Osteocyte (in vitro differentiated cells): ENCODE data around the gene CHEK2. TPM values are rescaled to one million over a fixed set of nuclear protein-coding genes. Genes with fewer than 3 reads are reported as not detected.
A peak's percentile ranks its signal among the peaks of the same experiment; 100 is the strongest.

Experiments used
- DNase-seq: peaks from one replicate; pipeline ENCODE4 v3.0.0; 2021; ENCODE audit warnings: mixed read lengths; ENCODE audit not compliant: unreplicated experiment; ENCODE audit errors: extremely low spot score
- H3K27ac Mint-ChIP-seq: one replicate; pipeline ENCODE4 v1.8.0; 2021; ENCODE audit warnings: mild to moderate bottlenecking, mixed read lengths; ENCODE audit not compliant: unreplicated experiment
- H3K27me3 Mint-ChIP-seq: one replicate; pipeline ENCODE4 v1.8.0; 2021; ENCODE audit warnings: mixed read lengths; ENCODE audit not compliant: unreplicated experiment
- H3K36me3 Mint-ChIP-seq: one replicate; pipeline ENCODE4 v1.8.0; 2021; ENCODE audit warnings: mixed read lengths; ENCODE audit not compliant: unreplicated experiment
- H3K4me1 Mint-ChIP-seq: one replicate; pipeline ENCODE4 v1.8.0; 2021; ENCODE audit warnings: mixed read lengths; ENCODE audit not compliant: unreplicated experiment
- H3K4me3 Mint-ChIP-seq: one replicate; pipeline ENCODE4 v1.8.0; 2021; ENCODE audit warnings: mild to moderate bottlenecking, moderate library complexity, mixed read lengths; ENCODE audit not compliant: unreplicated experiment
- H3K9me3 Mint-ChIP-seq: one replicate; pipeline ENCODE4 v1.8.0; 2021; ENCODE audit warnings: mixed read lengths; ENCODE audit not compliant: unreplicated experiment
- CTCF ChIP-seq: fragments of 200-600 bp; sonication (generic); IDR thresholded peaks from 2 replicates; pipeline ENCODE4 v1.5.0; 2021; ENCODE audit warnings: antibody characterized with exemption, mild to moderate bottlenecking, moderate library complexity
- long read RNA-seq: library from polyadenylated mRNA; unstranded; transcript quantifications from one replicate; pipeline ENCODE4 v2.0.0, GENCODE V29; 2021
- total RNA-seq: library from RNA; stranded (reverse); gene quantifications from 2 replicates; pipeline ENCODE4 v1.2.1, GENCODE V29; 2021

Gene CHEK2
- total RNA-seq: 9.9 and 11.2 TPM in 2 replicates
- long read RNA-seq, transcript CHEK2-208 (15 exons, 1,844 nt): major isoform, 22 of 39 reads
- long read RNA-seq, partial matches to known transcripts: 5 of 39 reads
- long read RNA-seq, other reads (novel, unspliced or antisense): 9 of 39 reads

GRCh38 chr22:28741785-28742561, at the start of gene CHEK2, which contains the start of gene HSCB:
Gene CHEK2 (minus strand): TSS chr22:28741820. CDS start chr22:28734721, 7,099 bp downstream.
Gene HSCB (plus strand): TSS chr22:28742039. CDS start chr22:28742096, 57 bp downstream.
- H3K27ac Mint-ChIP-seq: peak within 1 kb of the TSS; percentile 95
- peak within 1 kb of the TSS; percentile 90 for H3K4me3 Mint-ChIP-seq
- peak; percentile 2 for TF ChIP-seq CTCF
- DNase-seq: peak; percentile 99
- H3K36me3 Mint-ChIP-seq: peaks cover 15% of the 10 kb centered on the region
- H3K9me3 Mint-ChIP-seq: no peaks in the 10 kb centered on the region
- no peaks in the 10 kb centered on the region for H3K27me3 Mint-ChIP-seq
- peaks cover 20% of the 10 kb centered on the region for H3K4me1 Mint-ChIP-seq

GRCh38 chr22:28791124-28791523, 49.5 kb upstream of the CHEK2 start:
- TF ChIP-seq CTCF: no peak
- Mint-ChIP-seq H3K4me1 (peaks cover 5% of the 10 kb centered on the region), H3K27me3 (no peaks in the 10 kb centered on the region), H3K36me3 (peaks cover 39% of the 10 kb centered on the region), H3K27ac (no peak overlapping the region), H3K9me3 (no peaks in the 10 kb centered on the region), H3K4me3 (no peak overlapping the region)
- no peak for DNase-seq

DNA sequence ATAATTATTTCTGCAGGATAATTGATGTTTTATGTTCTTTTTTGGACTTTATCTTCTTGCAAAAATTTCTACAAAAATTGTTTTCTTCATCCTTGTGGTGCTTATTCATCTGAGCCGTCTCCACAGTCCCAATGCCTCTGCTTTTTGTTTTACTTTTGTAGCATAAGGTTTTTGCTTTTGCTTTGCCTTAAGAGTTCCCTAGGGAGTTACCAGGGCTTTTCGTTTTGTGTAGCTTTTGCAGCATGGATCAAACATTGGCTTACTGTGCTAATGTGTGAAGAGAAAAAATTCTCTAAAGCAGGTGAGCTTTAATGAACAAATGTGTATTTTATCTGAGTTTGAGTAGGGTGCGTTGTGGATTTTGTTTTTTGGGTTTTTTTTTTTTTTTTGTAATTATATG, 47.0 kb upstream of the CHEK2 start:
- Mint-ChIP-seq H3K4me3 (no peak overlapping the region), H3K27ac (no peak overlapping the region), H3K36me3 (peaks cover 30% of the 10 kb centered on the region), H3K27me3 (no peaks in the 10 kb centered on the region), H3K4me1 (peaks cover 5% of the 10 kb centered on the region), H3K9me3 (no peaks in the 10 kb centered on the region)
- no peak for DNase-seq
- TF ChIP-seq CTCF: no peak

GRCh38 chr22:28783786-28784671, 42.4 kb upstream of the CHEK2 start:
- no peaks in the 10 kb centered on the region for H3K9me3 Mint-ChIP-seq
- no peaks in the 10 kb centered on the region for H3K27me3 Mint-ChIP-seq
- peaks cover 41% of the 10 kb centered on the region for H3K36me3 Mint-ChIP-seq
- DNase-seq: no peak
- no peak for TF ChIP-seq CTCF
- no peak overlapping the region for H3K27ac Mint-ChIP-seq
- H3K4me1 Mint-ChIP-seq: peaks cover 7% of the 10 kb centered on the region
- H3K4me3 Mint-ChIP-seq: no peak overlapping the region
